ENCODE results near the gene ZMIZ1. TPM values are rescaled to one million over a fixed set of nuclear protein-coding genes. Genes with fewer than 3 reads are reported as not detected.

The ZMIZ1 gene
- polyA plus RNA-seq, 1 donor from 2014 or later = 26.8 TPM

DNA sequence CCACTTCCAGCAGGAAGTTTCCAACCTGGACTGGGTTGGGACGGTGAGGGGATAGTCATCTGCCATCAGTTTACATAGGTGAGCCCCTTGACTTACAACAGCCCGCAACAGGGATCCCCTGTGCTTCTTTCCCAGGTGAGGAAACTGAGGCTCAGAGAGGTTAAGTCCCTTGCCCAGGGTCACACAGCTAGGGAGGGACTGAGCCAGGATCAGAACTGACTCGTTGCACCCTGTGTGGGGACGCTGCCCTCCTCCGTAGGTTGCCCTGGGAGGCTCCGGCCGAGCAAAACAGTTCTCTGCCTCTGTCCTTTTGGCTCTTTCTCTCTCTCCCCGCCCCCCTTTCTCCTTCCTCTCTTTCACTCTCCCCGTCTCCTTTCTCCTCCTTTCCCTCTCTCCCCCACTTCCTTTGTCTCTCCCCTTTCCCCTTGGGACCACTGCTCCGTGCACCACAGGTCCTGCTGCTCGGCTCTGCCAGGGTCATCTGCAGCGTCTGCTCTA, 161.1 kb downstream of the ZMIZ1 start:
- Histone ChIP-seq H2AFZ (ENCODE audit: low read depth, low read length) (no peak overlapping the region), H3K79me2 (replicated peaks; ENCODE audit: insufficient read depth, low read length) (peaks cover 6% of the 10 kb centered on the region), H3K36me3 (ENCODE audit: insufficient read depth, low read length) (no peaks in the 10 kb centered on the region), H3F3A (ENCODE audit: insufficient read depth, low read length, poor library complexity, severe bottlenecking) (peaks cover 9% of the 10 kb centered on the region), H3K4me2 (ENCODE audit: low read length) (no peak overlapping the region), H3K9ac (ENCODE audit: low read length) (peak overlapping the region; percentile 59), H3K9me2 (ENCODE audit: insufficient read depth, low read length) (no peaks in the 10 kb centered on the region), H3K27me3 (ENCODE audit: insufficient read depth, low read depth, low read length) (no peaks in the 10 kb centered on the region), H3K4me3 (ENCODE audit: low read length) (peak overlapping the region; percentile 45), H3K27ac (ENCODE audit: low read length) (peak overlapping the region; percentile 83), H3K9me3 (ENCODE audit: low read length) (no peaks in the 10 kb centered on the region), H4K20me1 (ENCODE audit: insufficient read depth) (no peaks in the 10 kb centered on the region)
- TF ChIP-seq EP300 (conservative IDR thresholded peaks at IDR 0.05; ENCODE audit: poor library complexity, severe bottlenecking) = no peak
- TF ChIP-seq TAF1 (IDR thresholded peaks at IDR 0.05; ENCODE audit: low read depth) = no peak
- TF ChIP-seq EZH2 (IDR thresholded peaks at IDR 0.05; ENCODE audit: borderline replicate concordance, insufficient read depth, low read length, poor library complexity, severe bottlenecking) = no peak
- TF ChIP-seq, protein P1, sequence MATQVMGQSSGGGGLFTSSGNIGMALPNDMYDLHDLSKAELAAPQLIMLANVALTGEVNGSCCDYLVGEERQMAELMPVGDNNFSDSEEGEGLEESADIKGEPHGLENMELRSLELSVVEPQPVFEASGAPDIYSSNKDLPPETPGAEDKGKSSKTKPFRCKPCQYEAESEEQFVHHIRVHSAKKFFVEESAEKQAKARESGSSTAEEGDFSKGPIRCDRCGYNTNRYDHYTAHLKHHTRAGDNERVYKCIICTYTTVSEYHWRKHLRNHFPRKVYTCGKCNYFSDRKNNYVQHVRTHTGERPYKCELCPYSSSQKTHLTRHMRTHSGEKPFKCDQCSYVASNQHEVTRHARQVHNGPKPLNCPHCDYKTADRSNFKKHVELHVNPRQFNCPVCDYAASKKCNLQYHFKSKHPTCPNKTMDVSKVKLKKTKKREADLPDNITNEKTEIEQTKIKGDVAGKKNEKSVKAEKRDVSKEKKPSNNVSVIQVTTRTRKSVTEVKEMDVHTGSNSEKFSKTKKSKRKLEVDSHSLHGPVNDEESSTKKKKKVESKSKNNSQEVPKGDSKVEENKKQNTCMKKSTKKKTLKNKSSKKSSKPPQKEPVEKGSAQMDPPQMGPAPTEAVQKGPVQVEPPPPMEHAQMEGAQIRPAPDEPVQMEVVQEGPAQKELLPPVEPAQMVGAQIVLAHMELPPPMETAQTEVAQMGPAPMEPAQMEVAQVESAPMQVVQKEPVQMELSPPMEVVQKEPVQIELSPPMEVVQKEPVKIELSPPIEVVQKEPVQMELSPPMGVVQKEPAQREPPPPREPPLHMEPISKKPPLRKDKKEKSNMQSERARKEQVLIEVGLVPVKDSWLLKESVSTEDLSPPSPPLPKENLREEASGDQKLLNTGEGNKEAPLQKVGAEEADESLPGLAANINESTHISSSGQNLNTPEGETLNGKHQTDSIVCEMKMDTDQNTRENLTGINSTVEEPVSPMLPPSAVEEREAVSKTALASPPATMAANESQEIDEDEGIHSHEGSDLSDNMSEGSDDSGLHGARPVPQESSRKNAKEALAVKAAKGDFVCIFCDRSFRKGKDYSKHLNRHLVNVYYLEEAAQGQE (IDR thresholded peaks at IDR 0.05; ENCODE audit: borderline replicate concordance) = no peak
- no peak for TF ChIP-seq POLR2AphosphoS5 (IDR thresholded peaks at IDR 0.05)
- TF ChIP-seq RAD21 (conservative IDR thresholded peaks at IDR 0.05) = no peak
- no peak for TF ChIP-seq MXI1 (conservative IDR thresholded peaks at IDR 0.05; ENCODE audit: poor library complexity, severe bottlenecking)
- no peak for TF ChIP-seq SMC3 (conservative IDR thresholded peaks at IDR 0.05; ENCODE audit: poor library complexity)
- TF ChIP-seq CTCF (IDR thresholded peaks at IDR 0.05; ENCODE audit: poor library complexity, severe bottlenecking) = no peak

GRCh38 chr10:79230328-79230830, 161.6 kb downstream of the ZMIZ1 start:
- Histone ChIP-seq H3K4me2 (ENCODE audit: low read length) (no peak overlapping the region), H3K9me2 (ENCODE audit: insufficient read depth, low read length) (no peaks in the 10 kb centered on the region), H3K79me2 (replicated peaks; ENCODE audit: insufficient read depth, low read length) (peaks cover 6% of the 10 kb centered on the region), H3K27ac (ENCODE audit: low read length) (peak overlapping the region; percentile 83), H3F3A (ENCODE audit: insufficient read depth, low read length, poor library complexity, severe bottlenecking) (peaks cover 9% of the 10 kb centered on the region), H3K9ac (ENCODE audit: low read length) (peak overlapping the region; percentile 59), H2AFZ (ENCODE audit: low read depth, low read length) (no peak overlapping the region), H3K27me3 (ENCODE audit: insufficient read depth, low read depth, low read length) (no peaks in the 10 kb centered on the region), H4K20me1 (ENCODE audit: insufficient read depth) (no peaks in the 10 kb centered on the region), H3K4me3 (ENCODE audit: low read length) (peak overlapping the region; percentile 45), H3K36me3 (ENCODE audit: insufficient read depth, low read length) (no peaks in the 10 kb centered on the region), H3K9me3 (ENCODE audit: low read length) (no peaks in the 10 kb centered on the region)
- TF ChIP-seq CTCF (IDR thresholded peaks at IDR 0.05; ENCODE audit: poor library complexity, severe bottlenecking) (peak; percentile 11), SMC3 (conservative IDR thresholded peaks at IDR 0.05; ENCODE audit: poor library complexity) (no peak)
